Measurements from ENCODE around the gene CTAG2. TPM values are rescaled to one million over a fixed set of nuclear protein-coding genes. Genes with fewer than 3 reads are reported as not detected.
"Not testable (repeated sequence)": the region's sequence is repeated elsewhere in the genome, so short reads cannot be mapped to it uniquely, and the experiment has no call there.

CTAG2 gene
- total and polyA plus RNA-seq, 4 donors, result not detected

- 67% methylated on average over 23 of the region's 23 CpGs for WGBS
These were observed 3.7 kb downstream of the CTAG2 start for GRCh38 chrX:154649503-154650220.

DNA sequence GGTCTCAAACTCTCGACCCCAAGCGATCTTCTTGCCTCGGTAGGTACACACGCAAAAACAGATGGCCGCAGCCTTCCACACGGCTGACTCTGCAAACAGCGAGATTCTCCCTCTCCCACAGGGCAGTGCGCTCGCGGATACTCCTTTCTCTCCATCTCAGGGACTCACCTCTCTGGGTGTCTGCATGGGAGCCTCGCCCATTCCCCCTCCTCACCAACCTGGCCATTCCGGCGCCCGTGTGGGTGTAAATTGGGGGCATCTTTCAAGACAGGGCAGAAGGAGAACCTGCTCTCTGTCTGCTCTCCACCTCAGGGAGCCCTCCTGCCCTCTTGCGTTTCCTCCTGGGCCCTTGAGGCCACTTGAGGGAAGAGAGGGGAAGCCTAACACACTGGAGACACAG is 4.4 kb downstream of the CTAG2 start:
- TF ChIP-seq FOXA2 (IDR thresholded peaks at IDR 0.05) (no peak), HNF4A (conservative IDR thresholded peaks at IDR 0.05) (no peak), GABPA (IDR thresholded peaks at IDR 0.05 in 1 of 2, conservative IDR thresholded peaks at IDR 0.05 in 1 of 2) (no peak), JUND (IDR thresholded peaks at IDR 0.05) (no peak), RAD21 (IDR thresholded peaks at IDR 0.05) (no peak), SP1 (IDR thresholded peaks at IDR 0.05) (no peak), FOXA1 (IDR thresholded peaks at IDR 0.05) (no peak), EGR1 (IDR thresholded peaks at IDR 0.05; ENCODE audit: low read depth in 2 of 2) (no peak), HNF4G (IDR thresholded peaks at IDR 0.05) (no peak), TAF1 (conservative IDR thresholded peaks at IDR 0.05) (no peak)
- TF ChIP-seq, protein P1, sequence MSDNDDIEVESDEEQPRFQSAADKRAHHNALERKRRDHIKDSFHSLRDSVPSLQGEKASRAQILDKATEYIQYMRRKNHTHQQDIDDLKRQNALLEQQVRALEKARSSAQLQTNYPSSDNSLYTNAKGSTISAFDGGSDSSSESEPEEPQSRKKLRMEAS (IDR thresholded peaks at IDR 0.05), result no peak
- TF ChIP-seq, protein P2, sequence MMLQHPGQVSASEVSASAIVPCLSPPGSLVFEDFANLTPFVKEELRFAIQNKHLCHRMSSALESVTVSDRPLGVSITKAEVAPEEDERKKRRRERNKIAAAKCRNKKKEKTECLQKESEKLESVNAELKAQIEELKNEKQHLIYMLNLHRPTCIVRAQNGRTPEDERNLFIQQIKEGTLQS (IDR thresholded peaks at IDR 0.05), result no peak
- Histone ChIP-seq H3K27ac (ENCODE audit: low read depth in 1 of 2, low read length in 2 of 2) (no peak overlapping the region), H3K27me3 (ENCODE audit: control insufficient read depth in 4 of 4, insufficient read depth in 4 of 4, low read length in 3 of 4) (no peaks in the 10 kb centered on the region), H3K9ac (ENCODE audit: low read depth in 1 of 2, low read length in 2 of 2) (no peak overlapping the region), H3K9me3 (ENCODE audit: control insufficient read depth in 4 of 4, low read length in 3 of 4) (no peaks in the 10 kb centered on the region), H3K4me1 (ENCODE audit: control insufficient read depth in 4 of 4, insufficient read depth in 4 of 4, low read length in 3 of 4) (peaks cover 0 to 3% (median 0%) of the 10 kb centered on the region in 4 donors), H3K36me3 (ENCODE audit: control insufficient read depth in 4 of 4, insufficient read depth in 3 of 4, low read depth in 1 of 4, low read length in 3 of 4) (no peaks in the 10 kb centered on the region), H3K4me3 (ENCODE audit: low read depth in 1 of 3, low read length in 3 of 3) (no peak overlapping the region)
- WGBS, result 77% methylated on average over 15 of the region's 15 CpGs
- no peak for DNase-seq (ENCODE audit: low spot score)

More at GRCh38 chrX:154649503-154650220, 3.7 kb downstream of the CTAG2 start:
- Histone ChIP-seq H3K4me1 (ENCODE audit: control insufficient read depth in 4 of 4, insufficient read depth in 4 of 4, low read length in 3 of 4) (peaks cover 0 to 3% (median 0%) of the 10 kb centered on the region in 4 donors), H3K4me3 (ENCODE audit: low read depth in 1 of 3, low read length in 3 of 3) (no peak overlapping the region), H3K27ac (ENCODE audit: low read depth in 1 of 2, low read length in 2 of 2) (no peak overlapping the region), H3K9ac (ENCODE audit: low read depth in 1 of 2, low read length in 2 of 2) (no peak overlapping the region), H3K36me3 (ENCODE audit: control insufficient read depth in 4 of 4, insufficient read depth in 3 of 4, low read depth in 1 of 4, low read length in 3 of 4) (no peaks in the 10 kb centered on the region), H3K9me3 (ENCODE audit: control insufficient read depth in 4 of 4, low read length in 3 of 4) (no peaks in the 10 kb centered on the region), H3K27me3 (ENCODE audit: control insufficient read depth in 4 of 4, insufficient read depth in 4 of 4, low read length in 3 of 4) (no peaks in the 10 kb centered on the region)
- TF ChIP-seq FOXA1 (IDR thresholded peaks at IDR 0.05) (no peak), HNF4A (conservative IDR thresholded peaks at IDR 0.05) (no peak)
- no peak for DNase-seq (ENCODE audit: low spot score)

DNA sequence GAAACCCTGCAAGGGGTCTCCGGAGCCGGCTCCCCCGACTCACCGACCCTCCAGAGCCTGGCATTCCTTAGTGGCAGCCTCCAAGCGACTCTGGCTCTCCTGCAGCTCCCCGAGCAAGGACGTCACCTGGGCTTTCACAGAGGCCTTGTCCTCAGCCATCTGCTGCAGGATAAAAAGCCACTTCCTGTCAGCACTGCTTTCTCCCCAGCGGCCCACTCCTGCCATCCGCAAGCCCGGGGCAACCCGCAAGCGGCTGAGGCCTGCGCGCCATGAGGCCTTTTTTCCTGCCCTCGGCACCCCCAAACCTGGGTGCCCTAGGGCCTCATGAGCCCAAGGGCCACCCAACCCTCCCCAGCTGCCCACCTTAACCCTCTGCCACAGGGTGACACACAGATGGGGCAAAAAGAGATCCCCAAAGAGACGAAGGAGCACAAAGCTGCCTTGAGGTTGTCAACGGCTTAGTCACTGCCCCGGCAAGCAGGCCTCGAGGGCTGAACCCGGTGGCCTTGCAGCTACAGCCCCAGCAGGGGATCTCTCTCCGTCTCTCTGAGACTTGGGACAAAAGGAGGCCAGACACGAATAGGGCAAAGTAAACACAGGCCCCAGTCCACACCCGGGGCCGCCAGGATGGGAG is 7.5 kb downstream of the CTAG2 start:
- not testable (repeated sequence) for DNase-seq (ENCODE audit: low spot score); H3K9me3 ChIP-seq (ENCODE audit: control insufficient read depth in 4 of 4, low read length in 3 of 4); H3K27ac ChIP-seq (ENCODE audit: low read depth in 1 of 2, low read length in 2 of 2); H3K36me3 ChIP-seq (ENCODE audit: control insufficient read depth in 4 of 4, insufficient read depth in 3 of 4, low read depth in 1 of 4, low read length in 3 of 4); H3K9ac ChIP-seq (ENCODE audit: low read depth in 1 of 2, low read length in 2 of 2); H3K4me1 ChIP-seq (ENCODE audit: control insufficient read depth in 4 of 4, insufficient read depth in 4 of 4, low read length in 3 of 4); H3K4me3 ChIP-seq (ENCODE audit: low read depth in 1 of 3, low read length in 3 of 3); H3K27me3 ChIP-seq (ENCODE audit: control insufficient read depth in 4 of 4, insufficient read depth in 4 of 4, low read length in 3 of 4)
- no CpG with 5 or more reads among the region's 24 CpGs for WGBS

- no CpG with 5 or more reads among the region's 31 CpGs for WGBS
- H3K36me3 ChIP-seq (ENCODE audit: control insufficient read depth in 4 of 4, insufficient read depth in 3 of 4, low read depth in 1 of 4, low read length in 3 of 4); DNase-seq (ENCODE audit: low spot score); H3K9me3 ChIP-seq (ENCODE audit: control insufficient read depth in 4 of 4, low read length in 3 of 4); H3K4me1 ChIP-seq (ENCODE audit: control insufficient read depth in 4 of 4, insufficient read depth in 4 of 4, low read length in 3 of 4); H3K27me3 ChIP-seq (ENCODE audit: control insufficient read depth in 4 of 4, insufficient read depth in 4 of 4, low read length in 3 of 4); H3K9ac ChIP-seq (ENCODE audit: low read depth in 1 of 2, low read length in 2 of 2); H3K4me3 ChIP-seq (ENCODE audit: low read depth in 1 of 3, low read length in 3 of 3); H3K27ac ChIP-seq (ENCODE audit: low read depth in 1 of 2, low read length in 2 of 2): not testable (repeated sequence)
These were observed 9.7 kb downstream of the CTAG2 start for GRCh38 chrX:154643708-154644107.

GRCh38 chrX:154641740-154642139 is 11.6 kb downstream of the CTAG2 start:
- not testable (repeated sequence) for H3K9ac ChIP-seq (ENCODE audit: low read depth in 1 of 2, low read length in 2 of 2); H3K27me3 ChIP-seq (ENCODE audit: control insufficient read depth in 4 of 4, insufficient read depth in 4 of 4, low read length in 3 of 4); H3K36me3 ChIP-seq (ENCODE audit: control insufficient read depth in 4 of 4, insufficient read depth in 3 of 4, low read depth in 1 of 4, low read length in 3 of 4); H3K9me3 ChIP-seq (ENCODE audit: control insufficient read depth in 4 of 4, low read length in 3 of 4); H3K4me3 ChIP-seq (ENCODE audit: low read depth in 1 of 3, low read length in 3 of 3); H3K27ac ChIP-seq (ENCODE audit: low read depth in 1 of 2, low read length in 2 of 2); DNase-seq (ENCODE audit: low spot score); H3K4me1 ChIP-seq (ENCODE audit: control insufficient read depth in 4 of 4, insufficient read depth in 4 of 4, low read length in 3 of 4)
- no CpG with 5 or more reads among the region's 10 CpGs for WGBS

DNA sequence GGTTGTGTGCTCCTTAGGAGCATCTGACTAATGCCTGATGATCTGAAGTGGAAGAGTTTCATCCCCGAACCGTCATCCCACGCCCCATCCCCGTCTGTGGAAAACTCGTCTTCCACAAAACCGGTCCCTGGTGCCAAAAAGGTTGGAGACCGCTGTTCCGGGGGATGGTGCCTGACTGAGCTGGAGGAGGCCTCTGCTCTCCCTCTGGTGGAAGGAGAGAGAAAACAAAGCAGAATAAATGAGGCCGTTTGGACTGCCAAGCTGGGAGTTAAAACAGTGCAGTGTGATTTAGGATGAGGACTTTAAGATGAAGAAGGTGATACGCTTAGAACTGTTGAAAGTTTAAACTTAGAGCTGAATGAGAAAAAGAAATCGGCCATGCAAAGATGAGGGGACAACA is 19.7 kb downstream of the CTAG2 start:
- not testable (repeated sequence) for H3K9ac ChIP-seq (ENCODE audit: low read depth in 1 of 2, low read length in 2 of 2); DNase-seq (ENCODE audit: low spot score); H3K4me3 ChIP-seq (ENCODE audit: low read depth in 1 of 3, low read length in 3 of 3); H3K9me3 ChIP-seq (ENCODE audit: control insufficient read depth in 4 of 4, low read length in 3 of 4); H3K4me1 ChIP-seq (ENCODE audit: control insufficient read depth in 4 of 4, insufficient read depth in 4 of 4, low read length in 3 of 4); H3K27me3 ChIP-seq (ENCODE audit: control insufficient read depth in 4 of 4, insufficient read depth in 4 of 4, low read length in 3 of 4); H3K27ac ChIP-seq (ENCODE audit: low read depth in 1 of 2, low read length in 2 of 2); H3K36me3 ChIP-seq (ENCODE audit: control insufficient read depth in 4 of 4, insufficient read depth in 3 of 4, low read depth in 1 of 4, low read length in 3 of 4)
- no CpG with 5 or more reads among the region's 11 CpGs for WGBS

Data from liver (tissue), 9 donors.